ELR (cell line): ENCODE measurements around the gene USP53.
"Not testable (repeated sequence)": the region's sequence is repeated elsewhere in the genome, so short reads cannot be mapped to it uniquely, and the experiment has no call there.

Source experiments
- DNase-seq: peaks from one replicate; pipeline ENCODE4 v3.0.0-alpha.2; 2015; ENCODE audit warnings: low read depth

USP53 gene

GRCh38 chr4:119271361-119272085 lies 59.0 kb downstream of the USP53 start:
- DNase-seq = no peak

GRCh38 chr4:119279541-119279940 lies 67.0 kb downstream of the USP53 start:
- not testable (repeated sequence) for DNase-seq

DNA sequence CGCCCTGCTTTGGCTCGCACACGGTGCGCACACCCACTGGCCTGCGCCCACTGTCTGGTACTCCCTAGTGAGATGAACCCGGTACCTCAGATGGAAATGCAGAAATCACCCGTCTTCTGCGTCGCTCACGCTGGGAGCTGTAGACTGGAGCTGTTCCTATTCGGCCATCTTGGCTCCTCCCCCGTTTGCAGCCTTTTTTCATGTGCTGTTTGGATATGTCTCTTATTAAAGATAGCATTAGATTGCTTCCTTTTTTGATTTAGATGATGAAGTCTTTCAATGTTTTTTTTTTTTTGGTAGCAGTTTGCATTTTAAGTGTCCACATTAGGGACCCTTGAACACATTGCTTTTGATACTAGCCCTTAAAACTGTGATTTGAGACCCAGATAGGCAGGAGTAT lies 67.4 kb downstream of the USP53 start:
- DNase-seq = not testable (repeated sequence)

DNA sequence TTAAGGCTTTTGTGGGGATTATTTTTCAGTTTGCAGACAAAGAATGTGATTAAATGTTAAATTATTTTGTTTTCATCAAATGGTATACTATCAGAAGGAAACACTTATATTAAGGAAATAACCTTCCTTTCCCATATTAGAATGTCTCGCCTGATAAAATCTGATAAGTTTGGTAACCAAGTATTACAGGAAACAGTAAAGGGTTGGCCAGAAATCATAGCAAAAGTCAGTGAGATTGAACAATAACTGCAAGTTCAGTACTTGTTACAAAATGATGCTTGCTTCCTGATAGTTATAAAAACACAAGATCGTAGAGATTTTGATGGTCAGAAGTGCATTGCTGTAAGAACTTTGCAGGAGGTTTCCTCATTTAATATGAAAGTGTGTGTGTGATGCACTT lies 68.9 kb downstream of the USP53 start:
- DNase-seq = no peak

- peak; percentile 52 for DNase-seq
Observed at GRCh38 chr4:119284876-119285780, 72.6 kb downstream of the USP53 start.

- peak; percentile 77 for DNase-seq
Observed at GRCh38 chr4:119286377-119287002, 74.0 kb downstream of the USP53 start.

DNA sequence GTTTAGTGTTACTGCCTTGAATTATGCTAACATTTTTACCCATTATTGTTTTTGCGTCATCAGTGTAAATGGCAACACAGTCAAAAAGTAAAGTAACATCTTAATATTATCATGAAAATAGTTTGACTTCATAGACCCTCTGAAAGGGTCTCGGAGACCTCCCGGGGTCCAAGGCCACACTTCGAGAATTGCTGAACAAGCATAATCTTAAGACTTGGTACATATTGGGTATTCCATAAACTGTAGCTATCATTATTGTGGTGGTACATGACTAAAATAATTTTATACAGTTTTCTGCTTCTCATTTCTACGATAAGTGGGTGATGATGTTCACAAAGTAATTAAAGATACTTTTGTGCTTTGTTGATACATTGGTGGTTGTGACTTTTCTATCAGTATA lies 76.8 kb downstream of the USP53 start:
- no peak for DNase-seq

GRCh38 chr4:119290598-119290997 lies 78.1 kb downstream of the USP53 start:
- DNase-seq = no peak

- DNase-seq = no peak
Observed at GRCh38 chr4:119296356-119296755, 83.8 kb downstream of the USP53 start.

DNA sequence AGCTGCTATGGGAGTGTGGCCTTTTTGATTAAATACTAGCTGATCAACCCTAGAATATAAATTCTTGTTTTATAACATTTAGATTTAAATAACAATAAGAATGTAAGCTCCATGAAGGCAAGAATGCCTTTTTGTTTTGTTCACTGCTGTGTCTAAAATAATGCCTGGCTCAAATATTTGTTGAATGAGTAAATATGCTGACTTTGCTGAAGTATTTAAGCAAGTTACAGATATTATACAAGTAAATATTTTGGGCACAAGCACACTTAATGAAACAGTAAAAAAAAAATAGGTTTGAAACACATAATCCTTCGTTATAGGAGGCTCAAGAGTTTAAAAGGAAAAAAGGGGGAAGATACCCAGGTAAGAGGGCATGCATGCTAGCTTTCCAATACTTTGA lies 85.3 kb downstream of the USP53 start:
- no peak for DNase-seq

DNA sequence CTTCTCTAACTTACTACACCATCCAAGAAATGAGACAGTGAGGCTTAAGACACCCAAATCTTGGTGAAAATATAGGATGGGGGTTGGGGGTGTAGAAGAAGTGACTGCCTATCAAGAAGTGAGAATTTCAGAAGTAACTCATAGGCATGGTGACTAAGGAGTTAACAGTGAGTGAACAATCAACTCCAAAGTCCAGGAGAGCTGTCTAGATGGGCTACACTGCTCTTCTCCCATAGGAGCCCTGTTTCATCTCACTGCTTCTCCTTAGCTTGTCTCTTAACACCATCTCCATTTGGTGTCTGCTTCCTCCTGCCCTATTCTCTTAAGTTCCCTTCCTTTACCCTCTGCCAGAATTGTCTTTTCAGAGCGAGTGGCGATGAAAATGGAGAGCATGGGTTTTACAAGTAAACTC lies 86.8 kb downstream of the USP53 start:
- DNase-seq = peak; percentile 52

DNA sequence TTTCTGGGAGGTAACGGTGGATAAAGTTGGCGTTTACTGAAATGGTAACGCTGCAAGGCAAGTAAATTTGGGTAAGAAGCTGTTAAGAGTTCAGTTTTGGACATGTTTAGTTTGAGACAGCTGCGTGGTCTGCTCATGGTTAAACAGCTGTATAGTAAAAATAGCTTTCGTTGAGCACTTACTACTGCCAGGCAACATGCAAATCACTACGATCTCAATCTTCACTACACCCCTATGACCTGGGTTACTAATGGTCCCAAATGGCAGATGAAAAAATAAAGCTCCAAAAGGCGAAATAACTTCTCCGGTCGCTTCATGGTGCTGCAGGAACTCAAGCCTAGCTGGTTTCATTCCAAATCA lies 87.2 kb downstream of the USP53 start:
- DNase-seq = no peak

DNA sequence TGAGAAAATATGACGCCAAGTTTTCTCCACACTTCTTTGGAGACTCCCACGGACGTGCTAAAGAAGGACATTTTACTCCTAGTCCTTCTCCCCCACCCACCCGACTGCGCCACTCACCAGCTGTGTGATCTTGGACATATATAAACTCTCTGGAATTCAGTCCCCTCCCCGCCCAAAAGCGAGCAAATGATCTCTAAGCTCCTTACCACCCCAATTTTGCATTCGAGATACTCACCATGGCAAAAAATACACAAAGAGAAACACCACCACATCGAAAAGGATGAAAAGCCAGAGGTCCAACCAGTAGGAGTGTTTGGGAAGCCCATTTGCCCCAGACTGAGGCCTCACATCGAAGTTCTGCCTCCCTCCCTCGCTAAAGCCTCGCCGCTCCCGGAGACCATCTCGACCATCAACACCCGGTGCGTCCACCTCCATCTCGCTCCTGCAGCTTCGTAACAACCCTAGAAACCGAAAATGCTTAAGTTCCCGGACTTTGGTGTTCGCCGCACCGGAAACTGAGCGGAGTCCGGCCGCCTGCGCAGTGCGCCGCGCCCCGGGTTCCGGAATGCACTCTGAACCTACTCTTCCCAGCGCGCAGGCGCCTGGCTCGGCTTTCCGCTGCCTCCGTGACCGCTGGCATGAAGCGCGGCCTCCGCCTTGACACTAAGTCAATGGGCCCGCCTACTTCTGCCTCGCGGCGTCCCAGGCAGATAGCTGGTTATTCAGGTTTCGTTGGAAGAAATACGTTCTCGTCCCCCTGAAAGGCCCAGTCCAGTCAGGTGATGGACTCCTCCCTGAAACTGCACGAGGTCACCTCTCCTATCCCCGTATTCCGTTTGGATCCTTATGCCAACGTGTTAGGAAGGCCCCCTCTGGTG lies 87.8 kb downstream of the USP53 start:
- peak; percentile 91 for DNase-seq

GRCh38 chr4:119302073-119302832 lies 89.7 kb downstream of the USP53 start:
- no peak for DNase-seq

- DNase-seq = no peak
Observed at GRCh38 chr4:119303587-119304305, 91.2 kb downstream of the USP53 start.

- DNase-seq = no peak
Observed at GRCh38 chr4:119304431-119304830, 91.9 kb downstream of the USP53 start.

GRCh38 chr4:119307606-119308005 lies 95.1 kb downstream of the USP53 start:
- no peak for DNase-seq

DNA sequence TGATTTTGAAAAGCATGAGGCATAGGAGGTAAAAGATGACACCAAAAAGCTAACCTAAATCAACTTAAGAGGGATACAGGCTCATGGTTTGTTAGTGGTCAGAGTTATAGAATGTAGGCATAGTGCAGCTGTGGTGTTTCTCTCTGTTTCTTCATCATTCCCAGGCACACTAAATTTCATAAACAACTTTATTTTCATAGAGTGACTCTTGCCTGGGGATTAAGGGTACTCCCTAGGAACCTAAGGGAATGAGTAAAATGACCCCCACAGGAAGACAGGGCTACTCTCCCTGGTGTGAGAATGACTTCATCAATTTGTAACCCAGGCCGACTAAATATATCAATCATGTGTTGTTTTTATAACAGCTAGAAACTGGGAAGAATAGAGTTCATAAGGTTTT lies 98.3 kb downstream of the USP53 start:
- DNase-seq = no peak

DNA sequence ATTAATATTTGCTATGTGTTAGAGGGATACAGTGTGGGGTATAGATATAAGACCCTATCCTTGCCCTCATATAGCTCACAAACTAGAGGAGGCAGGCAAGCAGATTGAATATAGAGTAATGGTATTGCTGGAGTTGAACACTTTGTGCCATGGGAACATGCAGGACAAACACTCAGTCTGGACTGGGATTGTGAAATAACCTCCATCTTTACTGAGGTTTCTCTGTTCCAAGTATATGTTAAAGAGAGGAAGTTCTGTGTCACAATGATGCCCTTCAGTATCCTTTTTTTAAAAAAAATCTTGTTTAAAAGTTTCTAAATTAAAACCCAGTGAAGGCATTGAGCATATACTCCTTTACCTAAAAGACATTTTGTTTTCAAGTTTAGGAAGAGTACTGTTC lies 100.7 kb downstream of the USP53 start:
- no peak for DNase-seq

GRCh38 chr4:119314356-119314755 lies 101.8 kb downstream of the USP53 start:
- DNase-seq = peak; percentile 65
